IMR-90 (cell line): Measurements from ENCODE around the gene CGN. TPM values are rescaled to one million over a fixed set of nuclear protein-coding genes. Genes with fewer than 3 reads are reported as not detected.

Experiments used
- ATAC-seq: fragments of 200-7000 bp; cut with Tn5 transposase; 2 replicates; pipeline ENCODE4 v1.9.1; 2020; ENCODE audit warnings: low read depth, mild to moderate bottlenecking, moderate library complexity
- BruUV-seq: library from RNA; stranded (reverse); fragments of 400-500 nt; replicated peaks from 2 replicates; lab custom pipeline; 2021; lab: Mats Ljungman, UMichigan
- CTCF ChIA-PET: fragments of 300-600 bp; formaldehyde crosslinking; extraction: SDS; loops from one replicate; lab custom pipeline; 2021; ENCODE audit warnings: antibody characterized with exemption; lab: Yijun Ruan, JAX
- POLR2A ChIA-PET: fragments of 300-600 bp; sonication (Branson Sonifier 250); formaldehyde crosslinking; loops from one replicate; lab custom pipeline; 2022; ENCODE audit warnings: antibody characterized with exemption; ENCODE audit not compliant: unreplicated experiment; lab: Charles Lee
- DNase-seq: peaks from one replicate; pipeline ENCODE4 v3.0.0; 2013
- H2AFZ ChIP-seq: replicated peaks from 2 replicates; pipeline ENCODE3; 2013; ENCODE audit warnings: low read length, mild to moderate bottlenecking; ENCODE audit not compliant: poor library complexity
- H2AK5ac ChIP-seq: 2 replicates; pipeline ENCODE4 v1.6.1; 2013; ENCODE audit warnings: low read depth, low read length, inconsistent platforms
- H2AK9ac ChIP-seq: replicated peaks from 2 replicates; pipeline ENCODE3; 2013; ENCODE audit warnings: mild to moderate bottlenecking, low read depth, low read length, moderate library complexity; ENCODE audit not compliant: poor library complexity
- H2BK120ac ChIP-seq: 2 replicates; pipeline ENCODE4 v1.6.1; 2013; ENCODE audit warnings: low read depth, low read length, inconsistent platforms
- H2BK15ac ChIP-seq: 3 replicates; pipeline ENCODE4 v1.6.1; 2013; ENCODE audit warnings: low read depth, low read length, inconsistent platforms
- H2BK20ac ChIP-seq: 2 replicates; pipeline ENCODE4 v1.6.1; 2013; ENCODE audit warnings: low read depth, mild to moderate bottlenecking, inconsistent platforms, low read length, moderate library complexity
- H2BK5ac ChIP-seq: 2 replicates; pipeline ENCODE4 v1.6.1; 2013; ENCODE audit warnings: mild to moderate bottlenecking, low read depth, low read length, inconsistent platforms; ENCODE audit not compliant: poor library complexity, severe bottlenecking
- H3K14ac ChIP-seq: replicated peaks from 2 replicates; pipeline ENCODE4 v1.6.1; 2013; ENCODE audit warnings: low read depth, low read length, inconsistent platforms
- H3K18ac ChIP-seq: 2 replicates; pipeline ENCODE4 v1.6.1; 2013; ENCODE audit warnings: low read depth, low read length, control low read depth
- H3K23ac ChIP-seq: 2 replicates; pipeline ENCODE4 v1.6.1; 2013; ENCODE audit warnings: low read depth, low read length, inconsistent platforms
- H3K27ac ChIP-seq: 2 replicates; pipeline ENCODE4 v1.5.1; 2013; ENCODE audit warnings: mild to moderate bottlenecking, control low read depth, low read length; ENCODE audit not compliant: insufficient read depth
- H3K27me3 ChIP-seq: 2 replicates; pipeline ENCODE4 v1.6.1; 2013; ENCODE audit warnings: low read length; ENCODE audit not compliant: control insufficient read depth, insufficient read depth
- H3K36me3 ChIP-seq: 2 replicates; pipeline ENCODE4 v1.6.1; 2013; ENCODE audit warnings: low read length, mixed read lengths; ENCODE audit not compliant: control insufficient read depth, insufficient read depth
- H3K4ac ChIP-seq: 2 replicates; pipeline ENCODE4 v1.6.1; 2013; ENCODE audit warnings: low read depth, low read length, inconsistent platforms
- H3K4me1 ChIP-seq: 2 replicates; pipeline ENCODE4 v1.6.1; 2013; ENCODE audit warnings: low read length, mixed read lengths; ENCODE audit not compliant: control insufficient read depth, insufficient read depth
- H3K4me2 ChIP-seq: 2 replicates; pipeline ENCODE4 v1.6.1; 2013; ENCODE audit warnings: low read depth, mild to moderate bottlenecking, control low read depth, low read length, moderate library complexity
- H3K4me3 ChIP-seq: 2 replicates; pipeline ENCODE4 v1.5.1; 2013; ENCODE audit warnings: low read depth, mild to moderate bottlenecking, control low read depth, low read length, moderate library complexity; ENCODE audit not compliant: insufficient read depth
- H3K56ac ChIP-seq: 2 replicates; pipeline ENCODE4 v1.6.1; 2013; ENCODE audit warnings: low read length, inconsistent platforms; ENCODE audit not compliant: insufficient read depth; ENCODE audit errors: extremely low read depth
- H3K79me1 ChIP-seq, 2 experiments: 2 replicates each; pipeline ENCODE4 v1.6.1; 2013; ENCODE audit warnings: low read length in 2 of 2, inconsistent platforms in 1 of 2, low read depth in 1 of 2
- H3K9ac ChIP-seq: 2 replicates; pipeline ENCODE4 v1.6.1; 2013; ENCODE audit warnings: low read depth, low read length, control low read depth
- H3K9me1 ChIP-seq: 2 replicates; pipeline ENCODE4 v1.6.1; 2013; ENCODE audit warnings: low read length, inconsistent platforms; ENCODE audit not compliant: insufficient read depth
- H3K9me3 ChIP-seq: 2 replicates; pipeline ENCODE4 v1.6.1; 2013; ENCODE audit warnings: low read length; ENCODE audit not compliant: control insufficient read depth, insufficient read depth
- H4K20me1 ChIP-seq: 2 replicates; pipeline ENCODE4 v1.6.1; 2013; ENCODE audit warnings: low read length, inconsistent platforms; ENCODE audit not compliant: insufficient read depth
- H4K5ac ChIP-seq: 2 replicates; pipeline ENCODE4 v1.6.1; 2013; ENCODE audit warnings: mild to moderate bottlenecking, low read depth, low read length, control low read depth
- H4K8ac ChIP-seq, 2 experiments: 2 replicates each; pipeline ENCODE4 v1.6.1; 2013; ENCODE audit warnings: low read depth in 2 of 2, low read length in 2 of 2, control low read depth in 1 of 2, inconsistent platforms in 1 of 2
- H4K91ac ChIP-seq: 2 replicates; pipeline ENCODE4 v1.6.1; 2013; ENCODE audit warnings: low read depth, low read length, inconsistent platforms; ENCODE audit not compliant: insufficient read depth
- BHLHE40 ChIP-seq: fragments of 150-350 bp; IDR thresholded peaks from 2 replicates; pipeline ENCODE4 v1.6.1; 2016; ENCODE audit warnings: mild to moderate bottlenecking, low read depth, low read length
- CEBPB ChIP-seq: IDR thresholded peaks from 2 replicates; pipeline ENCODE4 v1.6.1; 2012; ENCODE audit warnings: low read depth, low read length, improper control_type of control experiment
- CHD1 ChIP-seq: IDR thresholded peaks from 2 replicates; pipeline ENCODE4 v1.6.1; 2012; ENCODE audit warnings: low read depth, low read length, improper control_type of control experiment
- CTCF ChIP-seq: conservative IDR thresholded peaks from 2 replicates; pipeline ENCODE4 v1.5.1; 2012; ENCODE audit warnings: mild to moderate bottlenecking, low read depth, low read length, improper control_type of control experiment
- ELK1 ChIP-seq: fragments of 150-350 bp; IDR thresholded peaks from 2 replicates; pipeline ENCODE4 v1.6.1; 2016; ENCODE audit warnings: low read depth, mild to moderate bottlenecking, low read length, moderate library complexity, borderline replicate concordance
- FOS ChIP-seq: fragments of 150-350 bp; IDR thresholded peaks from 2 replicates; pipeline ENCODE4 v1.6.1; 2016; ENCODE audit warnings: low read depth, low read length
- MAFK ChIP-seq: IDR thresholded peaks from 2 replicates; pipeline ENCODE4 v1.6.1; 2012; ENCODE audit warnings: low read depth, low read length, improper control_type of control experiment
- MAZ ChIP-seq: IDR thresholded peaks from 2 replicates; pipeline ENCODE4 v1.6.1; 2012; ENCODE audit warnings: low read depth, mild to moderate bottlenecking, low read length, improper control_type of control experiment, moderate library complexity, borderline replicate concordance
- MXI1 ChIP-seq: IDR thresholded peaks from 2 replicates; pipeline ENCODE4 v1.6.1; 2012; ENCODE audit warnings: low read depth, mild to moderate bottlenecking, low read length, moderate library complexity, borderline replicate concordance
- NFE2L2 ChIP-seq: fragments of 150-350 bp; IDR thresholded peaks from 2 replicates; pipeline ENCODE4 v1.6.1; 2016; ENCODE audit warnings: low read depth, mild to moderate bottlenecking, low read length
- POLR2A ChIP-seq: IDR thresholded peaks from 2 replicates; pipeline ENCODE4 v1.6.1; 2012; ENCODE audit warnings: mild to moderate bottlenecking, low read depth, low read length
- RAD21 ChIP-seq: IDR thresholded peaks from 2 replicates; pipeline ENCODE4 v1.6.1; 2012; ENCODE audit warnings: low read length, improper control_type of control experiment
- RCOR1 ChIP-seq: IDR thresholded peaks from 2 replicates; pipeline ENCODE4 v1.6.1; 2012; ENCODE audit warnings: mild to moderate bottlenecking, low read length, improper control_type of control experiment; ENCODE audit not compliant: insufficient replicate concordance
- RFX5 ChIP-seq: IDR thresholded peaks from 2 replicates; pipeline ENCODE4 v1.8.0; 2012; ENCODE audit warnings: low read depth, mild to moderate bottlenecking, low read length, moderate library complexity
- SMC3 ChIP-seq: fragments of 150-350 bp; IDR thresholded peaks from 2 replicates; pipeline ENCODE4 v1.6.1; 2016; ENCODE audit warnings: low read depth, mild to moderate bottlenecking, antibody characterized with exemption, low read length, moderate library complexity
- USF2 ChIP-seq: fragments of 150-350 bp; IDR thresholded peaks from 2 replicates; pipeline ENCODE4 v1.6.1; 2017; ENCODE audit warnings: mild to moderate bottlenecking, antibody characterized with exemption, low read length, low read depth
- WGBS, 2 experiments: methylation state at CpG; one replicate each; pipeline versions ENCODE4 v1.1.5 to v1.1.7; 2013; ENCODE audit warnings: missing lambda C conversion rate in 2 of 2; ENCODE audit not compliant: insufficient read length in 1 of 2; ENCODE audit errors: extremely low coverage in 2 of 2; 5-methylcytosine and 5-hydroxymethylcytosine counted together
- dilution Hi-C: fragments of 300-500 bp; cut with HindIII; formaldehyde crosslinking; loops from one replicate; pipeline ENCODE4 v1.14.3; 2018; ENCODE audit warnings: low sequenced_read_pairs; ENCODE audit not compliant: unreplicated experiment
- in situ Hi-C: fragments of 300-500 bp; cut with MboI; formaldehyde crosslinking; loops from 3 replicates; pipeline ENCODE4 v1.14.3; 2019; ENCODE audit warnings: low sequenced_read_pairs, inconsistent platforms, mixed read lengths
- intact Hi-C: fragments of 100-400 bp; cut with micrococcal nuclease; formaldehyde crosslinking; loops from 2 replicates; pipeline ENCODE4 v1.10.0; 2022
- polyA plus RNA-seq, 3 experiments: library from polyadenylated mRNA; depleted of rRNA; stranded (reverse); fragments of >200 nt; gene quantifications; 2 replicates each; pipeline ENCODE4 v1.2.3, GENCODE V29; 2012; ENCODE audit warnings: low replicate concordance in 1 of 3
- total RNA-seq: library from RNA; depleted of rRNA; stranded (reverse); fragments of >200 nt; gene quantifications from 2 replicates; pipeline ENCODE4 v1.2.3, GENCODE V29; 2012

The CGN gene
- total and polyA plus RNA-seq, 2 of the 4 experiments (the other 2 are of a cell fraction), result 0.34 to 0.36 TPM

GRCh38 chr1:151492120-151492519 lies 19.1 kb upstream of the CGN start:
- dilution Hi-C loops, result no loop called here
- H3K23ac ChIP-seq, result no peak overlapping the region
- CTCF ChIA-PET, result no interaction called here

More at GRCh38 chr1:151492120-151492519, 19.1 kb upstream of the CGN start:
- no peak overlapping the region for H3K4me3 ChIP-seq
- H3K27ac ChIP-seq, result no peak overlapping the region
- H3K4me1 ChIP-seq, result peaks cover 3% of the 10 kb centered on the region
- H2BK20ac ChIP-seq, result no peak overlapping the region
- no peak overlapping the region for H3K4ac ChIP-seq
- H3K9me1 ChIP-seq, result peaks cover 3% of the 10 kb centered on the region; the same call in 1 of the 2 replicates
- no peaks in the 10 kb centered on the region for H3K9me3 ChIP-seq
- no peak for ATAC-seq
- H3K36me3 ChIP-seq, result no peaks in the 10 kb centered on the region
- H4K5ac ChIP-seq, result no peak overlapping the region
- intact Hi-C loops (no loop called here), in situ Hi-C loops (no loop called here)
- TF ChIP-seq NFE2L2 (no peak), CEBPB (no peak), SMC3 (no peak), MXI1 (no peak), RCOR1 (no peak), ELK1 (no peak), USF2 (no peak), CHD1 (no peak), FOS (no peak), POLR2A (no peak), BHLHE40 (no peak), RFX5 (no peak), RAD21 (no peak), MAZ (no peak), CTCF (no peak), MAFK (no peak)
- H3K56ac ChIP-seq, result no peak overlapping the region
- no peak overlapping the region for H4K8ac ChIP-seq
- no peaks in the 10 kb centered on the region for H4K20me1 ChIP-seq
- no peak overlapping the region for H2AFZ ChIP-seq
- H3K14ac ChIP-seq, result no peak overlapping the region
- no peak overlapping the region for H2BK120ac ChIP-seq
- H3K9ac ChIP-seq, result no peak overlapping the region
- H2AK9ac ChIP-seq, result no peak overlapping the region
- BruUV-seq, result no TSS peak
- POLR2A ChIA-PET, result no interaction called here
- no peaks in the 10 kb centered on the region for H3K79me1 ChIP-seq
- H3K18ac ChIP-seq, result no peak overlapping the region
- WGBS, 2 experiments, result no CpG with 5 or more reads among the region's 1 CpG
- no peak for DNase-seq
- no peak overlapping the region for H2AK5ac ChIP-seq
- H2BK15ac ChIP-seq, result no peak overlapping the region
- H4K91ac ChIP-seq, result no peak overlapping the region
- no peak overlapping the region for H2BK5ac ChIP-seq
- no peak overlapping the region for H3K4me2 ChIP-seq
- peaks cover 2% of the 10 kb centered on the region; the same call in 1 of the 2 replicates for H3K27me3 ChIP-seq
